HUES6 (cell line): ENCODE measurements around the gene SLC1A7.

Source experiments
- H3K27ac ChIP-seq: 2 replicates; pipeline ENCODE4 v1.7.0; 2013; ENCODE audit warnings: low read depth, mild to moderate bottlenecking, low read length, inconsistent platforms
- H3K27me3 ChIP-seq: 2 replicates; pipeline ENCODE4 v1.6.1; 2013; ENCODE audit warnings: low read length; ENCODE audit not compliant: control insufficient read depth, insufficient read depth
- H3K36me3 ChIP-seq: 2 replicates; pipeline ENCODE4 v1.6.1; 2013; ENCODE audit warnings: low read length; ENCODE audit not compliant: control insufficient read depth, insufficient read depth
- H3K4me1 ChIP-seq: 2 replicates; pipeline ENCODE4 v1.6.1; 2013; ENCODE audit warnings: low read length; ENCODE audit not compliant: control insufficient read depth, insufficient read depth
- H3K4me3 ChIP-seq: 2 replicates; pipeline ENCODE4 v1.5.1; 2013; ENCODE audit warnings: low read depth, low read length
- H3K9ac ChIP-seq: one replicate; pipeline ENCODE4 v1.6.1; 2013; ENCODE audit warnings: mild to moderate bottlenecking, low read length
- H3K9me3 ChIP-seq: 2 replicates; pipeline ENCODE4 v1.6.1; 2013; ENCODE audit warnings: low read depth, low read length; ENCODE audit not compliant: control insufficient read depth, insufficient read depth

Gene SLC1A7

DNA sequence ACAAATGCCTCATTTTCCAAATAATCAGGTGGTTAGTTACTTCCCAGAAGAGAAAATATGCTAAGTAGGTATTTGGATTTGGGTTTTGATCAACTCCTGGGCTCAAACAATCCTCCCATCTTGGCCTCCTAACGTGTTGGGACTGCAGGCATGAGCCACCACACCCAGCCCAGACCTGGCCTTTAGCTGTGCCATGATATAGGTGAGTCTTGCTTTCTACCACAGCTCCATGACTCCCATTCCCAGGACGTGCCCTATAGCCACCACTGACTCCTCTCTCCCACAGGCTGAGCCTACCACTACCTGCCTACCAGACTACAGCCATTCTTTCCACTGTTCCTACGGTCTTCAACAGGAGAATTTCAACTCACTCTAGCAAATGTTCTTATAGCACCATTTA lies 1.8 kb upstream of the SLC1A7 start:
- no peak overlapping the region for H3K4me3 ChIP-seq
- H3K27me3 ChIP-seq: no peaks in the 10 kb centered on the region; the same call in 1 of the 2 replicates
- no peak overlapping the region for H3K9ac ChIP-seq
- peaks cover 9% of the 10 kb centered on the region; the same call in 1 of the 2 replicates for H3K4me1 ChIP-seq
- no peaks in the 10 kb centered on the region for H3K9me3 ChIP-seq
- H3K27ac ChIP-seq: no peak overlapping the region
- no peaks in the 10 kb centered on the region for H3K36me3 ChIP-seq

- Histone ChIP-seq H3K36me3 (no peaks in the 10 kb centered on the region), H3K4me3 (no peak overlapping the region), H3K27ac (no peak overlapping the region), H3K27me3 (no peaks in the 10 kb centered on the region; the same call in 1 of the 2 replicates), H3K9me3 (no peaks in the 10 kb centered on the region), H3K9ac (no peak overlapping the region), H3K4me1 (peaks cover 9% of the 10 kb centered on the region; the same call in 1 of the 2 replicates)
Observed at GRCh38 chr1:53143527-53143926, 1.1 kb upstream of the SLC1A7 start.

GRCh38 chr1:53141487-53142055 lies 867 bp downstream of the SLC1A7 start:
- Histone ChIP-seq H3K9me3 (peaks cover 10% of the 10 kb centered on the region), H3K4me3 (no peak overlapping the region), H3K4me1 (peaks cover 5% of the 10 kb centered on the region; the same call in 1 of the 2 replicates), H3K27me3 (no peaks in the 10 kb centered on the region; the same call in 1 of the 2 replicates), H3K27ac (no peak overlapping the region), H3K9ac (no peak overlapping the region), H3K36me3 (no peaks in the 10 kb centered on the region)

GRCh38 chr1:53140451-53140850 lies 2.0 kb downstream of the SLC1A7 start:
- no peak overlapping the region for H3K27ac ChIP-seq
- H3K9ac ChIP-seq: no peak overlapping the region
- no peaks in the 10 kb centered on the region for H3K4me1 ChIP-seq
- H3K9me3 ChIP-seq: peaks cover 10% of the 10 kb centered on the region
- no peaks in the 10 kb centered on the region for H3K36me3 ChIP-seq
- H3K4me3 ChIP-seq: no peak overlapping the region
- H3K27me3 ChIP-seq: no peaks in the 10 kb centered on the region; the same call in 1 of the 2 replicates

GRCh38 chr1:53139951-53140361 lies 2.5 kb downstream of the SLC1A7 start:
- Histone ChIP-seq H3K9me3 (peaks cover 10% of the 10 kb centered on the region), H3K27me3 (no peaks in the 10 kb centered on the region; the same call in 1 of the 2 replicates), H3K36me3 (no peaks in the 10 kb centered on the region), H3K9ac (no peak overlapping the region), H3K4me3 (no peak overlapping the region), H3K27ac (no peak overlapping the region), H3K4me1 (no peaks in the 10 kb centered on the region)

DNA sequence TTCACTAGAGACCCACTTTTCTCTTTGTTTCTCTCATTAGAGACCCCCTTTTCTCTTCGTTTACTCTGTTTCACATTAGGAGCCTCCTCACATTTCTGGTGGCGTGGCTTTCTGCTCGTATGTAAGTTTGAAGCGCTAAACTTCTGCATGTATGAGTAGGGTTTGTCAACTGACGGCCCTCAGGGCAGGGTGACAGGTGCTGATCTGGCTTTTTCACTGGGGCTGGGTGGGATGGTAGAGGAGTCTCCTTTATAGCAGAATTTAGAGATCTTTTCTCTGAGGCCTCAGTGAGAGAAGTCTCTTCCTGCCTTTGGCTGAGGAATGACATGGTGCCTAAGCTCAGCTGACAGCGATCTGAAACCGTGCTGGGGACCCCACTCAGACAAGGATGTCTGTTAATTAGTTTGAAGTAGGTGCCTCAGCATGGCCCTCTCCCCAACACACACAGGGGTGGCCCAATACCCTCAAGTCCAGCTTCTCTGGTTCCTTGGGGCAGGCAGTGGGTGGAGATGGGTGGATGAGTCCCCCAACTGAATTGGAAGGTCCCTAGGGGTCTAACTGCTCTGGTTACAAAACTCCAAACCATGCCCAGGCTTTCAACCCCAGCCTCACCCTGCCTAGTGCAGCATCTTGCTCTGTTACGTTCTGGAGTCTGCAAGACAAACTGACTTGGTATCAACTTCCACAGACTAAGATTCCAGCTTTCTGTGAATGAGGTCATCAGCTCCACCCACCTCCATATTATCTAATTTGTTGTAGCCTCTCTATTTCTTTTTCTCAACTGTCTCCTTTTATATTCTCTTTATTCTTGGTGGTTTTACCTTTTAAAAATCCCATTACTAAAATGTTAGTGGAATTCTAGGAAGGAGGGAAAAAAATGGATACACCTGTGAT lies 3.2 kb downstream of the SLC1A7 start:
- H3K36me3 ChIP-seq: no peaks in the 10 kb centered on the region
- H3K4me3 ChIP-seq: no peak overlapping the region
- no peaks in the 10 kb centered on the region for H3K4me1 ChIP-seq
- no peak overlapping the region for H3K27ac ChIP-seq
- H3K9ac ChIP-seq: no peak overlapping the region
- peaks cover 10% of the 10 kb centered on the region for H3K9me3 ChIP-seq
- H3K27me3 ChIP-seq: no peaks in the 10 kb centered on the region; the same call in 1 of the 2 replicates

GRCh38 chr1:53137729-53138128 lies 4.7 kb downstream of the SLC1A7 start:
- H3K9me3 ChIP-seq: peaks cover 10% of the 10 kb centered on the region
- H3K27ac ChIP-seq: no peak overlapping the region
- H3K9ac ChIP-seq: no peak overlapping the region
- no peaks in the 10 kb centered on the region for H3K4me1 ChIP-seq
- H3K4me3 ChIP-seq: no peak overlapping the region
- no peaks in the 10 kb centered on the region; the same call in 1 of the 2 replicates for H3K27me3 ChIP-seq
- no peaks in the 10 kb centered on the region for H3K36me3 ChIP-seq

- Histone ChIP-seq H3K27me3 (no peaks in the 10 kb centered on the region; the same call in 1 of the 2 replicates), H3K36me3 (no peaks in the 10 kb centered on the region), H3K4me1 (no peaks in the 10 kb centered on the region), H3K9me3 (peaks cover 10% of the 10 kb centered on the region), H3K9ac (no peak overlapping the region), H3K27ac (no peak overlapping the region), H3K4me3 (no peak overlapping the region)
Observed at GRCh38 chr1:53135735-53136114, 6.7 kb downstream of the SLC1A7 start.

DNA sequence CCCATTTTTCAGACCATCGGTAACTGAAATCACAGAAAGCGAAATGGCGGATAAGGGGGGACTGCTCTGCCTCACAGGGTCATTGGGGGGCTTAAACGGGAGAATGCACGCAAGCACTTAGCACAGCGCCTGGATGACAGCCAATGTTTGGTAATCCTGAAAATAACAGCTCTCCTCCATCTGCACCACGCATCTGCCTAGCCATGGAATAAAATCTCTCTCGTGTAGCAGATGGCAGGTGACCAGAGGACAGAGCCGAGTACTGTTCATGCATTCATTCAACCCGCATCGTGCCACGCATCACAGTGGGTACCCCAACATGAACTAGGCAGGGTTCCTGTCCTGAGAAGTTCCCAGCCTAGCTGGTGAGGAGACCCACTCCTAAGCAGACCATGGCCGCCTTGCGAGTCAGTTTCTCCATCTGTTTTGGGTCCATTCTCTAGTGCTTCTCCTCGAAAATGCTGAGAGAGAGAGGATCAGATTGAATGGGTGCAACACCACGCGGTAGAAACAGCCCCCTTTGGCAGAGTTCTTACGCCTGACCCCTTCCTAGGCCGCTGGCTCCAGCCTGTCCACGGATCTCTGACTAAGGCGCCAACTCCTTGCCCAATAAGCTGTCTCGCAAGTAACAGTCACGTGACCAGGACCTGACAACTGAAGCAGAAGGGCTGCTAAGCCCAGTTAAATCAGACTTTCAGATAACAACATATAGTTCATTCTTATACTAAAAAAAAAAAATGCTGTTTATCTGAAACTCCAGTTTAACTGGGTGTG lies 7.3 kb downstream of the SLC1A7 start:
- Histone ChIP-seq H3K27ac (no peak overlapping the region), H3K4me3 (no peak overlapping the region), H3K27me3 (no peaks in the 10 kb centered on the region), H3K9me3 (peaks cover 10% of the 10 kb centered on the region), H3K36me3 (no peaks in the 10 kb centered on the region), H3K4me1 (peaks cover 1% of the 10 kb centered on the region; the same call in 1 of the 2 replicates), H3K9ac (no peak overlapping the region)

- H3K27ac ChIP-seq: no peak overlapping the region
- H3K9me3 ChIP-seq: peaks cover 10% of the 10 kb centered on the region
- H3K4me1 ChIP-seq: peaks cover 3% of the 10 kb centered on the region; the same call in 1 of the 2 replicates
- H3K9ac ChIP-seq: no peak overlapping the region
- no peaks in the 10 kb centered on the region for H3K36me3 ChIP-seq
- no peaks in the 10 kb centered on the region for H3K27me3 ChIP-seq
- no peak overlapping the region for H3K4me3 ChIP-seq
Observed at GRCh38 chr1:53134042-53134485, 8.4 kb downstream of the SLC1A7 start.
